HG03196 (cell line): ENCODE measurements around the gene TMEM143.
"Not testable (repeated sequence)": the region's sequence is repeated elsewhere in the genome, so short reads cannot be mapped to it uniquely, and the experiment has no call there.

Source experiments
- ATAC-seq: cut with Tn5 transposase; IDR thresholded peaks from one replicate; pipeline ENCODE4 v1.9.1; 2021; ENCODE audit not compliant: unreplicated experiment

TMEM143 gene

GRCh38 chr19:48297975-48298374, 65.8 kb downstream of the TMEM143 start:
- ATAC-seq, result no peak

DNA sequence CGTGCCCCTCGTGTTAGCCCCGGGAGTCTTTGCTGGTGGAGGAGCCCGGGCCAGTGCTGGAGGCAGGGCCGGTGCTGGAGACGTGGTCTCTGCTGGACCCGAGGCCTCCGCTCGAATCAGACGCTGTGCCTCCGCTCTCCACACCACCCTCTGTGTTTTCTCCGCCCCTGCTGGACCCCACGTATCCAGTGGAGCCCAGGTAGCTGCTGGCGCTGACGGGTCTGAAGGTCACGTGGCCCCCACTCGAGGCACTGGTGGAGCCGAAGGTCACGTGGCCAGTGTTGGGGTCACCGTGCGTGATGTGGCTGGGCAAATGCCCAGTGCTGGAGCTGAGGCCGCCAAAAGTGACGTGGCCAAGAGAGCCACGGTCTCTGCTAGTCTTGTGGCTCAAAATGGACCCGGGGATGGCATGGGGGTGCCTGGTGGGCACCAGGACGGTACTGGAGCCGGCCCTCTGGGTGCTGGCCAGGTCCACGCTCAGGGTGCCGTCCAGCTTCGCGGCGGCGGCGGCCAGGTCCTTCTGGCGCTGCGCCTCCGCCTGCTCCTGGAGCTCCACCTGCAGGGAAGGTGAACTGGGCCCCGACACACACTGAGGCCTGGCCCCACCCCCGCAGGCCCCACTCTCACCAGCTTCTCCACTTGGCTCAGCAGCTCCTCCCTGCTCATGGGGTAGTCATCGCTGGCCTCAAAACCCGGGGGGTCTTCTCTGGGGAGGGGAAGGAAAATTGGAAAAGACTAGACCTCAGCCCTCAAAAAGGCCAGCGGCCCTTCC, 66.6 kb downstream of the TMEM143 start:
- no peak for ATAC-seq

- ATAC-seq, result no peak
These were observed 68.3 kb downstream of the TMEM143 start for GRCh38 chr19:48295458-48295857.

DNA sequence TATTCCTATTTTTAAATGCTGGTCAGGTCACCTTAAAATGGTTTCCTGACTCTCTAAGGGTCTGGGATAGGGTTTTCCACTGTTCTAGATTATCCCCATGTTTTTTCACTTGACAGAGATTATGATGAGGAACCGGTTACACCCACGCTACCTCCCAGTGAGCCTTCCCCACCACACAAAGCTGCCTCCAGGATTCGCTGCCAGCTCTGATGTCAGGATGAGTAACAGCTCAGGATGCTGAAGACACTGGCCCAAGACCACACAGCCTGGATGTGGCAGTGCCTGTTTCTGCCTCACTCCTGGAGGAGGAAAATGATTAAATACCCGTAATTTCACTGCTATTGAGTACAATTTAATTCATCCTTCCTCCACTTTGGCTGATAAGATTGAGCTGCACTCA, 70.9 kb downstream of the TMEM143 start:
- ATAC-seq, result no peak

- ATAC-seq, result not testable (repeated sequence)
These were observed 72.3 kb downstream of the TMEM143 start for GRCh38 chr19:48291489-48291815.

GRCh38 chr19:48290771-48291488, 72.8 kb downstream of the TMEM143 start:
- ATAC-seq, result no peak

GRCh38 chr19:48290401-48290770, 73.4 kb downstream of the TMEM143 start:
- ATAC-seq, result no peak

DNA sequence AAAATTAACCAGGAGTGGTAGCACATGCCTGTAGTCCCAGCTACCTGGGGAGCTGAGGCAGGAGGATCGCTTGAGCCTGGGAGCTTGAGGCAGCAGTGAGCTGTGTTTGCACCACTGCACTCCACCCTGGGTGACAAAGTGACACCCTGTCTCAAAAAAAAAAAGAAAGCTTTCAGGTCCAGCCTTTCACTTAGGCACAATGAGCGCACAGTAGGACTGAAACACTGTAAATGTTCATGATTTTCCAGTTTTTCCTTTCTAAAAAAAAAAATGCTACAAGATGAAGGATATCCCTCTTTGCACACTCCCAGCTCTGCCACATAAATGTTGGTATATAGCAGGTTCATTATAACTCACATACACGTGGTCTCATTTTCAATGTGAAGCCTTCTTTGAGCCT, 76.0 kb downstream of the TMEM143 start:
- ATAC-seq, result no peak

GRCh38 chr19:48284896-48285295, 78.8 kb downstream of the TMEM143 start:
- ATAC-seq, result no peak

GRCh38 chr19:48283908-48284307, 79.8 kb downstream of the TMEM143 start:
- no peak for ATAC-seq
